ENCODE measurements around the gene NCAM1. TPM values are rescaled to one million over a fixed set of nuclear protein-coding genes. Genes with fewer than 3 reads are reported as not detected.

NCAM1 gene
- polyA plus RNA-seq, 1 experiment = 0.27 TPM

- Histone ChIP-seq H3K36me3 (ENCODE audit: control insufficient read depth, insufficient read depth, low read length) (no peaks in the 10 kb centered on the region), H3K4me3 (ENCODE audit: low read depth, low read length) (no peak overlapping the region), H3K27me3 (ENCODE audit: control insufficient read depth, insufficient read depth, low read length) (no peaks in the 10 kb centered on the region; the same call in 1 of the 2 replicates)
- DNase-seq (ENCODE audit: low read depth) = no peak
- POLR2A ChIA-PET = no interaction called here
- CTCF ChIA-PET = interaction anchor here (1.7 kb wide), 1 partner anchor 18 kb away, joined by 4 read pairs; no protein-coding TSS in a partner anchor
- TF ChIP-seq CTCF (IDR thresholded peaks at IDR 0.05; ENCODE audit: insufficient read depth, low read depth, low read length) = no peak
These were observed 240.0 kb downstream of the NCAM1 start for GRCh38 chr11:113201054-113201818.

- no peaks in the 10 kb centered on the region for H3K36me3 ChIP-seq (ENCODE audit: control insufficient read depth, insufficient read depth, low read length)
- no peak for DNase-seq (ENCODE audit: low read depth)
- no peak for TF ChIP-seq CTCF (IDR thresholded peaks at IDR 0.05; ENCODE audit: insufficient read depth, low read depth, low read length)
- H3K4me3 ChIP-seq (ENCODE audit: low read depth, low read length) = no peak overlapping the region
- H3K27me3 ChIP-seq (ENCODE audit: control insufficient read depth, insufficient read depth, low read length) = no peaks in the 10 kb centered on the region; the same call in 1 of the 2 replicates
- ChIA-PET CTCF (interaction anchor here (1.7 kb wide), 1 partner anchor 17 kb away, joined by 4 read pairs; no protein-coding TSS in a partner anchor), POLR2A (no interaction called here)
These were observed 241.2 kb downstream of the NCAM1 start for GRCh38 chr11:113202431-113202830.

- TF ChIP-seq CTCF (IDR thresholded peaks at IDR 0.05; ENCODE audit: insufficient read depth, low read depth, low read length) = no peak
- Histone ChIP-seq H3K36me3 (ENCODE audit: control insufficient read depth, insufficient read depth, low read length) (no peaks in the 10 kb centered on the region), H3K27me3 (ENCODE audit: control insufficient read depth, insufficient read depth, low read length) (no peaks in the 10 kb centered on the region; the same call in 1 of the 2 replicates), H3K4me3 (ENCODE audit: low read depth, low read length) (no peak overlapping the region)
- no peak for DNase-seq (ENCODE audit: low read depth)
- ChIA-PET POLR2A (no interaction called here), CTCF (interaction anchor here (0.6 to 1.7 kb wide), 2 partner anchors 16 to 33 kb away, joined by 3 to 4 read pairs; no protein-coding TSS in a partner anchor)
These were observed 242.0 kb downstream of the NCAM1 start for GRCh38 chr11:113203141-113203753.

GRCh38 chr11:113204280-113204679 is 243.1 kb downstream of the NCAM1 start:
- Histone ChIP-seq H3K4me3 (ENCODE audit: low read depth, low read length) (no peak overlapping the region), H3K27me3 (ENCODE audit: control insufficient read depth, insufficient read depth, low read length) (no peaks in the 10 kb centered on the region; the same call in 1 of the 2 replicates), H3K36me3 (ENCODE audit: control insufficient read depth, insufficient read depth, low read length) (no peaks in the 10 kb centered on the region)
- CTCF ChIA-PET = interaction anchor here (0.5 to 0.6 kb wide), 2 partner anchors 267 to 329 kb away, joined by 3 read pairs; no protein-coding TSS in a partner anchor
- POLR2A ChIA-PET = no interaction called here
- no peak for TF ChIP-seq CTCF (IDR thresholded peaks at IDR 0.05; ENCODE audit: insufficient read depth, low read depth, low read length)
- no peak for DNase-seq (ENCODE audit: low read depth)

GRCh38 chr11:113213549-113213948 is 252.3 kb downstream of the NCAM1 start:
- DNase-seq (ENCODE audit: low read depth) = no peak
- ChIA-PET POLR2A (no interaction called here), CTCF (no interaction called here)
- TF ChIP-seq CTCF (IDR thresholded peaks at IDR 0.05; ENCODE audit: insufficient read depth, low read depth, low read length) = no peak
- Histone ChIP-seq H3K36me3 (ENCODE audit: control insufficient read depth, insufficient read depth, low read length) (no peaks in the 10 kb centered on the region), H3K4me3 (ENCODE audit: low read depth, low read length) (no peak overlapping the region), H3K27me3 (ENCODE audit: control insufficient read depth, insufficient read depth, low read length) (no peaks in the 10 kb centered on the region)
